MM.1S (cell line): ENCODE data around the gene GJB2.

Experiments used
- DNase-seq: peaks from one replicate; pipeline ENCODE4 v3.0.0-alpha.2; 2015
- H2AFZ ChIP-seq: fragments of 300-600 bp; sonication (generic); 2 replicates; pipeline ENCODE4 v1.6.0; 2016; ENCODE audit warnings: antibody characterized with exemption, low read length
- H3F3A ChIP-seq: fragments of 300-600 bp; sonication (generic); 2 replicates; pipeline ENCODE4 v1.6.1; 2016; ENCODE audit warnings: mild to moderate bottlenecking, antibody characterized with exemption, low read length, moderate library complexity, mixed read lengths; ENCODE audit not compliant: insufficient read depth
- H3K27ac ChIP-seq: fragments of 300-600 bp; sonication (generic); 2 replicates; pipeline ENCODE4 v1.5.1; 2016; ENCODE audit warnings: mild to moderate bottlenecking, low read length
- H3K27me3 ChIP-seq: fragments of 300-600 bp; sonication (generic); replicated peaks from 2 replicates; pipeline ENCODE4 v1.6.0; 2016; ENCODE audit warnings: low read length; ENCODE audit not compliant: insufficient read depth
- H3K36me3 ChIP-seq: fragments of 300-600 bp; sonication (generic); replicated peaks from 2 replicates; pipeline ENCODE4 v1.6.1; 2016; ENCODE audit warnings: mild to moderate bottlenecking, low read length, mixed read lengths; ENCODE audit not compliant: insufficient read depth
- H3K4me1 ChIP-seq: fragments of 300-600 bp; sonication (generic); 2 replicates; pipeline ENCODE4 v1.6.1; 2016; ENCODE audit warnings: low read length, mixed read lengths
- H3K4me2 ChIP-seq: fragments of 300-600 bp; sonication (generic); 2 replicates; pipeline ENCODE4 v1.6.0; 2016; ENCODE audit warnings: low read depth, low read length
- H3K4me3 ChIP-seq: fragments of 300-600 bp; sonication (generic); 2 replicates; pipeline ENCODE4 v1.5.1; 2016; ENCODE audit warnings: low read length, mixed read lengths
- H3K79me2 ChIP-seq: fragments of 300-600 bp; sonication (generic); 2 replicates; pipeline ENCODE4 v1.6.1; 2016; ENCODE audit warnings: mixed run types, low read length, mixed read lengths
- H3K9ac ChIP-seq: fragments of 300-600 bp; sonication (generic); 2 replicates; pipeline ENCODE4 v1.6.1; 2016; ENCODE audit warnings: low read length, mixed read lengths
- H3K9me2 ChIP-seq: fragments of 300-600 bp; sonication (generic); replicated peaks from 2 replicates; pipeline ENCODE4 v1.6.1; 2016; ENCODE audit warnings: mild to moderate bottlenecking, low read length, mixed read lengths; ENCODE audit not compliant: insufficient read depth
- H3K9me3 ChIP-seq: fragments of 300-600 bp; sonication (generic); replicated peaks from 2 replicates; pipeline ENCODE4 v1.6.1; 2016; ENCODE audit warnings: mild to moderate bottlenecking, low read length, mixed read lengths; ENCODE audit not compliant: insufficient read depth
- H4K20me1 ChIP-seq: fragments of 300-600 bp; sonication (generic); 2 replicates; pipeline ENCODE4 v1.6.1; 2016; ENCODE audit warnings: mild to moderate bottlenecking, low read length, moderate library complexity, mixed read lengths; ENCODE audit not compliant: insufficient read depth
- CTCF ChIP-seq: fragments of 300-600 bp; sonication (generic); IDR thresholded peaks from 2 replicates; pipeline ENCODE4 v1.5.1; 2016; ENCODE audit warnings: antibody characterized with exemption, low read length, mixed read lengths
- EZH2 ChIP-seq: fragments of 300-600 bp; sonication (generic); optimal IDR thresholded peaks from 2 replicates; pipeline ENCODE3; 2017; ENCODE audit warnings: low read depth, mild to moderate bottlenecking, antibody characterized with exemption, low read length, mixed read lengths
- EZH2phosphoT487 ChIP-seq: fragments of 300-600 bp; sonication (generic); IDR thresholded peaks from 2 replicates; pipeline ENCODE4 v1.6.1; 2018; ENCODE audit warnings: antibody characterized with exemption, low read length

Gene GJB2

GRCh38 chr13:20173116-20173746, 19.5 kb downstream of the GJB2 start:
- no peak overlapping the region for H3K9ac ChIP-seq

DNA sequence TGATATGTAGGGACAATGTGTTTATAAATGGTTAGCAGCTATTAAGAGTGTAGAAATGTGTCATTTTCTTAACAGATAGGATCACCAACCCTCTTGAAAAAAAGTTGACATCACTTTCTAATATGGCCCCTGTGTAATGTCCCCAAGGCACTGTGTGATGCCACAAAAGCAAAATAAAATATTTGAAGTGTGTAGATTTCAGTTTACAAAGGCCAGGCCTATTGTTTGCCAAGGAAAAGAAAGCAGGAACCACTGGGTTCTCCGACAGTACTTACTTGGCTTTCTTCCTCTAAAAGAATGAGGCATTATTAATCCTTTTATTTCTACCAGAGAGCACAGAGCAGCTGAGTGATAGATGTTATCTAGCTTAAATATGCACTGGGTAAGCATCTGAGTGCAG, 21.4 kb downstream of the GJB2 start:
- H4K20me1 ChIP-seq = no peaks in the 10 kb centered on the region
- no peaks in the 10 kb centered on the region for H3K79me2 ChIP-seq
- H3K4me2 ChIP-seq = peak overlapping the region; percentile 39; the same call in 1 of the 2 replicates
- peak overlapping the region; percentile 50; the same call in 1 of the 2 replicates for H3K27ac ChIP-seq
- no peaks in the 10 kb centered on the region for H3K27me3 ChIP-seq
- no peaks in the 10 kb centered on the region for H3K9me3 ChIP-seq
- H3F3A ChIP-seq = peaks cover 7% of the 10 kb centered on the region
- H3K36me3 ChIP-seq = no peaks in the 10 kb centered on the region
- peaks cover 28% of the 10 kb centered on the region for H3K4me1 ChIP-seq
- TF ChIP-seq CTCF = no peak
- no peak for TF ChIP-seq EZH2
- no peak for TF ChIP-seq EZH2phosphoT487
- no peaks in the 10 kb centered on the region for H3K9me2 ChIP-seq
- H2AFZ ChIP-seq = 0 out of 2 replicates have a peak overlapping the region, but pooled peaks have one; percentile 31
- H3K4me3 ChIP-seq = no peak overlapping the region
- H3K9ac ChIP-seq = no peak overlapping the region
- no peak for DNase-seq

More at GRCh38 chr13:20173116-20173746, 19.5 kb downstream of the GJB2 start:
- no peak for TF ChIP-seq EZH2phosphoT487
- no peak for TF ChIP-seq CTCF
- TF ChIP-seq EZH2 = no peak
- H3K4me3 ChIP-seq = no peak overlapping the region
- H3K27me3 ChIP-seq = no peaks in the 10 kb centered on the region
- no peaks in the 10 kb centered on the region for H4K20me1 ChIP-seq
- no peaks in the 10 kb centered on the region for H3K9me2 ChIP-seq
- peaks cover 7% of the 10 kb centered on the region for H3F3A ChIP-seq
- H3K36me3 ChIP-seq = no peaks in the 10 kb centered on the region
- H2AFZ ChIP-seq = no peak overlapping the region
- H3K9me3 ChIP-seq = no peaks in the 10 kb centered on the region
- no peak overlapping the region for H3K4me2 ChIP-seq
- DNase-seq = no peak
- H3K79me2 ChIP-seq = no peaks in the 10 kb centered on the region
- H3K4me1 ChIP-seq = peaks cover 28% of the 10 kb centered on the region
- no peak overlapping the region for H3K27ac ChIP-seq

- peak overlapping the region; percentile 39; the same call in 1 of the 2 replicates for H3K4me2 ChIP-seq
- TF ChIP-seq EZH2 (no peak), CTCF (no peak), EZH2phosphoT487 (no peak)
These were observed 21.8 kb downstream of the GJB2 start for GRCh38 chr13:20170921-20171320.

More at GRCh38 chr13:20170921-20171320, 21.8 kb downstream of the GJB2 start:
- Histone ChIP-seq H3K36me3 (no peaks in the 10 kb centered on the region), H3K9ac (no peak overlapping the region), H3K4me1 (peaks cover 28% of the 10 kb centered on the region), H4K20me1 (no peaks in the 10 kb centered on the region), H3K27ac (peak overlapping the region; percentile 50; the same call in 1 of the 2 replicates), H2AFZ (0 out of 2 replicates have a peak overlapping the region, but pooled peaks have one; percentile 31), H3K4me3 (no peak overlapping the region), H3F3A (peaks cover 7% of the 10 kb centered on the region), H3K27me3 (no peaks in the 10 kb centered on the region), H3K9me3 (no peaks in the 10 kb centered on the region), H3K9me2 (no peaks in the 10 kb centered on the region), H3K79me2 (no peaks in the 10 kb centered on the region)
- peak; percentile 43 for DNase-seq
